H9 (cell line): ENCODE measurements around the gene SOCS3. TPM values are rescaled to one million over a fixed set of nuclear protein-coding genes. Genes with fewer than 3 reads are reported as not detected.

Experiments used
- DNase-seq: peaks from one replicate; pipeline ENCODE4 v3.0.0-alpha.2; 2017
- H2AFZ ChIP-seq: one replicate; pipeline ENCODE4 v1.6.1; 2013; ENCODE audit warnings: mild to moderate bottlenecking, low read length, control low read depth, moderate library complexity
- H2AK5ac ChIP-seq: 2 replicates; pipeline ENCODE4 v1.6.1; 2013; ENCODE audit warnings: low read length, control low read depth, mixed read lengths; ENCODE audit not compliant: insufficient read length
- H2BK120ac ChIP-seq: one replicate; pipeline ENCODE4 v1.6.1; 2013; ENCODE audit warnings: low read depth, mild to moderate bottlenecking, low read length, control low read depth, inconsistent platforms; ENCODE audit not compliant: poor library complexity, severe bottlenecking
- H2BK12ac ChIP-seq: 2 replicates; pipeline ENCODE4 v1.6.1; 2013; ENCODE audit warnings: low read length, control low read depth, mixed read lengths, low read depth; ENCODE audit not compliant: insufficient read length
- H2BK15ac ChIP-seq: 2 replicates; pipeline ENCODE4 v1.6.1; 2013; ENCODE audit warnings: low read depth, low read length, control low read depth
- H2BK20ac ChIP-seq: one replicate; pipeline ENCODE4 v1.6.1; 2013; ENCODE audit warnings: low read depth, mild to moderate bottlenecking, low read length, control low read depth, inconsistent platforms; ENCODE audit not compliant: poor library complexity, severe bottlenecking
- H2BK5ac ChIP-seq: 2 replicates; pipeline ENCODE4 v1.6.1; 2013; ENCODE audit warnings: low read length, control low read depth, mixed read lengths; ENCODE audit not compliant: insufficient read length
- H3K14ac ChIP-seq: 2 replicates; pipeline ENCODE4 v1.6.1; 2013; ENCODE audit warnings: low read length, control low read depth; ENCODE audit not compliant: insufficient read depth
- H3K18ac ChIP-seq: 2 replicates; pipeline ENCODE4 v1.6.1; 2013; ENCODE audit warnings: low read depth, mild to moderate bottlenecking, mixed read lengths, low read length, control low read depth; ENCODE audit not compliant: insufficient read length
- H3K23ac ChIP-seq: 2 replicates; pipeline ENCODE4 v1.6.1; 2013; ENCODE audit warnings: low read length, control low read depth, mixed read lengths, low read depth; ENCODE audit not compliant: insufficient read length
- H3K23me2 ChIP-seq: 2 replicates; pipeline ENCODE4 v1.6.1; 2013; ENCODE audit warnings: low read depth, mild to moderate bottlenecking, mixed read lengths, low read length, control low read depth; ENCODE audit not compliant: insufficient read length, poor library complexity, severe bottlenecking
- H3K27ac ChIP-seq: 2 replicates; pipeline ENCODE4 v1.5.1; 2013; ENCODE audit warnings: low read length, control low read depth, mixed read lengths, low read depth; ENCODE audit not compliant: insufficient read length
- H3K27me3 ChIP-seq: 2 replicates; pipeline ENCODE4 v1.6.1; 2013; ENCODE audit warnings: low read length, control low read depth, inconsistent platforms; ENCODE audit not compliant: insufficient read depth
- H3K4ac ChIP-seq: 2 replicates; pipeline ENCODE4 v1.6.1; 2013; ENCODE audit warnings: low read depth, mild to moderate bottlenecking, control low read depth, inconsistent platforms, low read length, moderate library complexity
- H3K4me1 ChIP-seq: 2 replicates; pipeline ENCODE4 v1.6.1; 2013; ENCODE audit warnings: low read length, control low read depth, inconsistent platforms; ENCODE audit not compliant: insufficient read depth
- H3K4me2 ChIP-seq: 2 replicates; pipeline ENCODE4 v1.6.1; 2013; ENCODE audit warnings: low read length, control low read depth, mixed read lengths; ENCODE audit not compliant: insufficient read length, insufficient read depth
- H3K56ac ChIP-seq: 2 replicates; pipeline ENCODE4 v1.6.1; 2013; ENCODE audit warnings: low read depth, mild to moderate bottlenecking, mixed read lengths, low read length, control low read depth; ENCODE audit not compliant: insufficient read length
- H3K79me1 ChIP-seq: 2 replicates; pipeline ENCODE4 v1.6.1; 2013; ENCODE audit warnings: low read depth, mild to moderate bottlenecking, moderate library complexity, low read length, control low read depth, inconsistent platforms; ENCODE audit not compliant: insufficient read depth, poor library complexity, severe bottlenecking
- H3K79me2 ChIP-seq: 2 replicates; pipeline ENCODE4 v1.6.1; 2013; ENCODE audit warnings: low read length, control low read depth, inconsistent platforms; ENCODE audit not compliant: insufficient read depth
- H3K9ac ChIP-seq: 2 replicates; pipeline ENCODE4 v1.6.1; 2013; ENCODE audit warnings: low read length, control low read depth, mixed read lengths; ENCODE audit not compliant: insufficient read length; ENCODE audit errors: extremely low read depth
- H3K9me3 ChIP-seq: one replicate; pipeline ENCODE4 v1.6.1; 2013; ENCODE audit warnings: low read depth, low read length, inconsistent platforms; ENCODE audit not compliant: control insufficient read depth
- H3T11ph ChIP-seq: one replicate; pipeline ENCODE4 v1.6.1; 2013; ENCODE audit warnings: mild to moderate bottlenecking, low read length, control low read depth, inconsistent platforms
- H4K20me1 ChIP-seq: one replicate; pipeline ENCODE4 v1.6.1; 2013; ENCODE audit not compliant: control insufficient read depth, insufficient read length, insufficient read depth
- H4K5ac ChIP-seq: 2 replicates; pipeline ENCODE4 v1.6.1; 2013; ENCODE audit warnings: low read depth, mild to moderate bottlenecking, mixed read lengths, low read length, control low read depth; ENCODE audit not compliant: insufficient read length
- H4K8ac ChIP-seq: replicated peaks from 2 replicates; pipeline ENCODE4 v1.6.1; 2013; ENCODE audit warnings: low read length, control low read depth, mixed read lengths, low read depth; ENCODE audit not compliant: insufficient read length
- H4K91ac ChIP-seq: 2 replicates; pipeline ENCODE4 v1.6.1; 2013; ENCODE audit warnings: low read depth, mild to moderate bottlenecking, moderate library complexity, mixed read lengths, low read length, control low read depth; ENCODE audit not compliant: insufficient read length
- H3K27ac Mint-ChIP-seq, 3 experiments: 2 replicates in 2 of 3; 3 replicates in 1 of 3; pipeline ENCODE4 v1.8.0; 2020 to 2021; ENCODE audit warnings: mixed read lengths in 3 of 3, mild to moderate bottlenecking in 1 of 3, moderate library complexity in 1 of 3
- H3K27me3 Mint-ChIP-seq: 2 replicates; pipeline ENCODE4 v1.8.0; 2021; ENCODE audit warnings: low read depth, mild to moderate bottlenecking, moderate library complexity, mixed read lengths
- H3K36me3 Mint-ChIP-seq, 3 experiments: 2 replicates in 2 of 3; 3 replicates in 1 of 3; pipeline ENCODE4 v1.8.0; 2020 to 2021; ENCODE audit warnings: low read depth in 3 of 3, mixed read lengths in 3 of 3; ENCODE audit not compliant: insufficient read depth in 1 of 3
- H3K4me1 Mint-ChIP-seq, 2 experiments: 2 replicates each; pipeline ENCODE4 v1.8.0; 2020; ENCODE audit warnings: mixed read lengths in 2 of 2
- H3K4me3 Mint-ChIP-seq, 2 experiments: 2 replicates in 1 of 2; 3 replicates in 1 of 2; pipeline ENCODE4 v1.8.0; 2020 to 2021; ENCODE audit warnings: mild to moderate bottlenecking in 2 of 2, mixed read lengths in 2 of 2, moderate library complexity in 1 of 2
- H3K9me3 Mint-ChIP-seq, 2 experiments: 2 replicates in 1 of 2; 3 replicates in 1 of 2; pipeline ENCODE4 v1.8.0; 2020; ENCODE audit warnings: mild to moderate bottlenecking in 2 of 2, mixed read lengths in 2 of 2, moderate library complexity in 1 of 2
- WGBS: extraction: QIAGEN DNeasy Blood & Tissue Kit; methylation state at CpG from one replicate; pipeline ENCODE4 v1.1.7; 2013; ENCODE audit warnings: missing lambda C conversion rate, low lambda C conversion rate, mixed read lengths; ENCODE audit not compliant: insufficient read length; ENCODE audit errors: extremely low coverage; 5-methylcytosine and 5-hydroxymethylcytosine counted together
- total RNA-seq: library from RNA; stranded (reverse); gene quantifications from 2 replicates; pipeline ENCODE4 v1.2.1, GENCODE V29; 2021
- TF ChIP-seq, protein P1 (sequence below): fragments of 200-600 bp; sonication (generic); conservative IDR thresholded peaks from 3 replicates; pipeline ENCODE4 v1.8.0; 2021; ENCODE audit warnings: antibody characterized with exemption, mild to moderate bottlenecking

SOCS3 gene
- total RNA-seq, 1 experiment from 2014 or later = 9.5 TPM

DNA sequence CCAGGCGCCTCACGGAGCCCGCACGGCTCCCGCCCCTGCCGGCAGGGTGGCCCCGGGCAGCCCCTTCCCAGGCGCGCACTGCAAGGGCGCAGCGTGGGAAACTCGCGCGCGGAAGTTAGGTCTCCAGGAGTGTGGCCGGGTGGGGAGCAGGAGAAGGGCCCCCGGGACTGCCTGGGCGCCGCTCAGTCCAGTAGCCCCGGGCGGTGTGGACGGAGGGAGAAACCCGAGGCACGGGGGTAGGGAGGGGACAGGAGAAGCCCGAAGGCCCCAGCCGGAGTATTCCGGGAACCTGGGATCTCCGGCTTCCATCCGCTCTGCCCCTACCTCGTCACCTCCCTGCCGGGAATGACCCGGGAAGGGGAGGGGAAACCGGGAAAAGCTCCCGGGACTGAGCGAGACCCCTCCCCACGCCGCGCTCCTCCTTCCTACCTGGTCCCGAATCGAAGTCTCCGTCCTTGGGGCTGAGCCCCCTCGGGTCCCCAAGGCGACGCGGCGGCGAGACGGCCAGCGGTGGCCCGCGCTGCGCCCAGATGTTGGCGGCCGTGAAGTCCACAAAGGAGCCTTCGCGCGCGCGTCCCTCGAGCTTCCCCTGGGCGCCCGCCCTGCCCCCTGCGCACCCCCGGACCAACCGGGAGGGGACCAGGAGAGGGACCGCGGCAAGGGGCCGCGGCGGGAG, 418 bp downstream of the SOCS3 start:
- Mint-ChIP-seq H3K4me3 (peak overlapping the region; percentile 66 to 87), H3K9me3 (no peaks in the 10 kb centered on the region; a peak in 2 of 5 replicates), H3K4me1 (peaks cover 59 to 69% of the 10 kb centered on the region in 2 experiments), H3K36me3 (peaks cover 14 to 21% (median 14%) of the 10 kb centered on the region in 3 experiments; a peak in 6 of 7 replicates), H3K27ac (no peak overlapping the region), H3K27me3 (peaks cover 64% of the 10 kb centered on the region)
- H2BK5ac ChIP-seq = no peak overlapping the region
- H3K23ac ChIP-seq = no peak overlapping the region
- H3T11ph ChIP-seq = no peak overlapping the region
- peak overlapping the region; percentile 41 for H3K18ac ChIP-seq
- H3K14ac ChIP-seq = peak overlapping the region; percentile 72
- no peak overlapping the region for H4K5ac ChIP-seq
- H2BK12ac ChIP-seq = no peak overlapping the region
- no peak overlapping the region for H4K91ac ChIP-seq
- H3K27me3 ChIP-seq = no peaks in the 10 kb centered on the region
- TF ChIP-seq, protein P1, sequence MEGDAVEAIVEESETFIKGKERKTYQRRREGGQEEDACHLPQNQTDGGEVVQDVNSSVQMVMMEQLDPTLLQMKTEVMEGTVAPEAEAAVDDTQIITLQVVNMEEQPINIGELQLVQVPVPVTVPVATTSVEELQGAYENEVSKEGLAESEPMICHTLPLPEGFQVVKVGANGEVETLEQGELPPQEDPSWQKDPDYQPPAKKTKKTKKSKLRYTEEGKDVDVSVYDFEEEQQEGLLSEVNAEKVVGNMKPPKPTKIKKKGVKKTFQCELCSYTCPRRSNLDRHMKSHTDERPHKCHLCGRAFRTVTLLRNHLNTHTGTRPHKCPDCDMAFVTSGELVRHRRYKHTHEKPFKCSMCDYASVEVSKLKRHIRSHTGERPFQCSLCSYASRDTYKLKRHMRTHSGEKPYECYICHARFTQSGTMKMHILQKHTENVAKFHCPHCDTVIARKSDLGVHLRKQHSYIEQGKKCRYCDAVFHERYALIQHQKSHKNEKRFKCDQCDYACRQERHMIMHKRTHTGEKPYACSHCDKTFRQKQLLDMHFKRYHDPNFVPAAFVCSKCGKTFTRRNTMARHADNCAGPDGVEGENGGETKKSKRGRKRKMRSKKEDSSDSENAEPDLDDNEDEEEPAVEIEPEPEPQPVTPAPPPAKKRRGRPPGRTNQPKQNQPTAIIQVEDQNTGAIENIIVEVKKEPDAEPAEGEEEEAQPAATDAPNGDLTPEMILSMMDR = no peak
- H2BK20ac ChIP-seq = no peak overlapping the region
- H3K4ac ChIP-seq = peak overlapping the region; percentile 14; the same call in 1 of the 2 replicates
- H3K9me3 ChIP-seq = no peaks in the 10 kb centered on the region
- peaks cover 19% of the 10 kb centered on the region for H3K23me2 ChIP-seq
- no peak overlapping the region for H2BK120ac ChIP-seq
- H3K4me2 ChIP-seq = peak overlapping the region; percentile 42
- H3K27ac ChIP-seq = no peak overlapping the region
- peak overlapping the region; percentile 75 for H3K9ac ChIP-seq
- no CpG with 5 or more reads among the region's 70 CpGs for WGBS
- no peak overlapping the region for H2AFZ ChIP-seq
- H3K56ac ChIP-seq = no peak overlapping the region
- peak; percentile 52 for DNase-seq
- H2BK15ac ChIP-seq = no peak overlapping the region
- no peak overlapping the region for H4K8ac ChIP-seq
- H3K79me1 ChIP-seq = no peaks in the 10 kb centered on the region
- H2AK5ac ChIP-seq = no peak overlapping the region
- peaks cover 21% of the 10 kb centered on the region; the same call in 1 of the 2 replicates for H3K4me1 ChIP-seq
- peaks cover 15% of the 10 kb centered on the region; the same call in 1 of the 2 replicates for H3K79me2 ChIP-seq
- no peaks in the 10 kb centered on the region for H4K20me1 ChIP-seq
